A673 (cell line): ENCODE results near the gene ALLC.

Source experiments
- EZH2 ChIP-seq: fragments of 200-600 bp; sonication (generic); IDR thresholded peaks from 2 replicates; pipeline ENCODE4 v1.6.1; 2017; ENCODE audit warnings: borderline replicate concordance, low read depth, mild to moderate bottlenecking, mixed read lengths, antibody characterized with exemption, low read length; ENCODE audit not compliant: poor library complexity, severe bottlenecking
- TF ChIP-seq, protein P1 (sequence below): fragments of 300-800, 200-600 bp; sonication (generic); conservative IDR thresholded peaks from 2 replicates; pipeline ENCODE4 v1.5.1; 2017; ENCODE audit warnings: low read depth, mild to moderate bottlenecking, antibody characterized with exemption, low read length, moderate library complexity, mixed read lengths

DNA sequence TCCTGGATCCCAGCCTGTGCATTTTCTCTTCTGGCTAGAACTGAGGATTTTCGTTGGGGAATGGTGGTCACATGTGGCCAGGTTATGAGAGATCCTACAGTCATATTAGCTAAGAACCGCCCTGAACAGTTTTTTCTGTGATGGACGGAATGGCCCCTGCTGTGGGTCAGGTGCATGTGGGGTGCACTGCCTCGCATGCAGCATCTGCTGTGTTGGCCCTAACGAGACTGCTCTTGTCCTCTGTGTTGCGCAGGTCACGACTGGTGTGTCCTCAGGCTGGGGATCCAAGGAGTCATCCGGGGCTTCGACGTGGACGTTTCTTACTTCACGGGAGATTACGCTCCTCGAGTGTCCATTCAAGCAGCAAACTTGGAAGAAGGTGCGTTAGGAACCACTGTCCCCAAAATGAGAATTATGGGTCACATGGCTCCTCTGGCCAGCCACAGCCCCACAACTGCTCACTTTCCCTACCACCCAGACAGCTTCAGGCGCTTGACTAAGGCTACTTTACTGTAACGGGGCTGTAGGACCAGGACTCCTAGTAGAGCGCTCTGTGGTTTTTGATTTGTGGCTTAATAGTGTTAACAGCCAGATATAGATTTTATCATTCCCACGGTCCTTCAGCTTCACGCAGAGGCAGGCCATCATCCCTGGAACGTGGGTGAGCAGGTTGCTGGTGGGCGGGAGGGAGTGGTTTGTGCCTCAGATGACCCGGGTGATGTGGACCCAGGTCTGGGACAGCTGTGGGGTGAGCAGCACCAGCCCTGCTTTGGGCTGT, 21.8 kb downstream of the ALLC start:
- TF ChIP-seq, protein P1, sequence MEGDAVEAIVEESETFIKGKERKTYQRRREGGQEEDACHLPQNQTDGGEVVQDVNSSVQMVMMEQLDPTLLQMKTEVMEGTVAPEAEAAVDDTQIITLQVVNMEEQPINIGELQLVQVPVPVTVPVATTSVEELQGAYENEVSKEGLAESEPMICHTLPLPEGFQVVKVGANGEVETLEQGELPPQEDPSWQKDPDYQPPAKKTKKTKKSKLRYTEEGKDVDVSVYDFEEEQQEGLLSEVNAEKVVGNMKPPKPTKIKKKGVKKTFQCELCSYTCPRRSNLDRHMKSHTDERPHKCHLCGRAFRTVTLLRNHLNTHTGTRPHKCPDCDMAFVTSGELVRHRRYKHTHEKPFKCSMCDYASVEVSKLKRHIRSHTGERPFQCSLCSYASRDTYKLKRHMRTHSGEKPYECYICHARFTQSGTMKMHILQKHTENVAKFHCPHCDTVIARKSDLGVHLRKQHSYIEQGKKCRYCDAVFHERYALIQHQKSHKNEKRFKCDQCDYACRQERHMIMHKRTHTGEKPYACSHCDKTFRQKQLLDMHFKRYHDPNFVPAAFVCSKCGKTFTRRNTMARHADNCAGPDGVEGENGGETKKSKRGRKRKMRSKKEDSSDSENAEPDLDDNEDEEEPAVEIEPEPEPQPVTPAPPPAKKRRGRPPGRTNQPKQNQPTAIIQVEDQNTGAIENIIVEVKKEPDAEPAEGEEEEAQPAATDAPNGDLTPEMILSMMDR, result no peak
- TF ChIP-seq EZH2, result no peak
